Neural crest cell (in vitro differentiated cells): ENCODE results near the gene WNT5B. TPM values are rescaled to one million over a fixed set of nuclear protein-coding genes. Genes with fewer than 3 reads are reported as not detected.

Experiments
- DNase-seq: peaks from one replicate; pipeline ENCODE4 v3.0.0; 2021; ENCODE audit warnings: low read depth, mixed read lengths, low spot score
- H3K27ac Mint-ChIP-seq: one replicate; pipeline ENCODE4 v1.8.0; 2021; ENCODE audit warnings: mild to moderate bottlenecking, mixed read lengths; ENCODE audit not compliant: unreplicated experiment
- H3K27me3 Mint-ChIP-seq: 2 replicates; pipeline ENCODE4 v1.8.0; 2021; ENCODE audit warnings: low read depth, mild to moderate bottlenecking, mixed read lengths
- H3K36me3 Mint-ChIP-seq: 2 replicates; pipeline ENCODE4 v1.8.0; 2021; ENCODE audit warnings: low read depth, mild to moderate bottlenecking, mixed read lengths
- H3K4me1 Mint-ChIP-seq: 2 replicates; pipeline ENCODE4 v1.8.0; 2021; ENCODE audit warnings: mixed read lengths
- H3K4me3 Mint-ChIP-seq: one replicate; pipeline ENCODE4 v1.8.0; 2021; ENCODE audit warnings: mild to moderate bottlenecking, mixed read lengths
- H3K9me3 Mint-ChIP-seq: 2 replicates; pipeline ENCODE4 v1.8.0; 2021; ENCODE audit warnings: mixed read lengths
- CTCF ChIP-seq: fragments of 200-600 bp; sonication (generic); conservative IDR thresholded peaks from 2 replicates; pipeline ENCODE4 v1.5.0; 2021; ENCODE audit warnings: antibody characterized with exemption, mild to moderate bottlenecking
- total RNA-seq: library from RNA; stranded (reverse); gene quantifications from 2 replicates; pipeline ENCODE4 v1.2.1, GENCODE V29; 2021

Gene WNT5B
- total RNA-seq, 1 donor from 2014 or later = 14.2 TPM

GRCh38 chr12:1650260-1650977 is 21.4 kb downstream of the WNT5B start:
- H3K4me3 Mint-ChIP-seq = no peak overlapping the region
- no peak overlapping the region for H3K27ac Mint-ChIP-seq
- no peaks in the 10 kb centered on the region for H3K36me3 Mint-ChIP-seq
- H3K27me3 Mint-ChIP-seq = no peaks in the 10 kb centered on the region
- no peaks in the 10 kb centered on the region for H3K4me1 Mint-ChIP-seq
- no peak for DNase-seq
- TF ChIP-seq CTCF = no peak
- no peaks in the 10 kb centered on the region for H3K9me3 Mint-ChIP-seq

- no peaks in the 10 kb centered on the region for H3K4me1 Mint-ChIP-seq
- H3K4me3 Mint-ChIP-seq = no peak overlapping the region
- TF ChIP-seq CTCF = no peak
- no peaks in the 10 kb centered on the region for H3K9me3 Mint-ChIP-seq
- H3K27me3 Mint-ChIP-seq = peaks cover 2% of the 10 kb centered on the region
- H3K27ac Mint-ChIP-seq = no peak overlapping the region
- H3K36me3 Mint-ChIP-seq = no peaks in the 10 kb centered on the region
- DNase-seq = no peak
Measured at GRCh38 chr12:1650978-1651361, 21.9 kb downstream of the WNT5B start.

GRCh38 chr12:1651946-1652345 is 22.9 kb downstream of the WNT5B start:
- H3K9me3 Mint-ChIP-seq = no peaks in the 10 kb centered on the region
- H3K4me3 Mint-ChIP-seq = no peak overlapping the region
- no peak for TF ChIP-seq CTCF

GRCh38 chr12:1655225-1655788 is 26.3 kb downstream of the WNT5B start:
- H3K27ac Mint-ChIP-seq = no peak overlapping the region
- H3K9me3 Mint-ChIP-seq = no peaks in the 10 kb centered on the region
- peaks cover 10% of the 10 kb centered on the region for H3K4me1 Mint-ChIP-seq
- H3K4me3 Mint-ChIP-seq = no peak overlapping the region
- no peak for TF ChIP-seq CTCF
- no peak for DNase-seq
- H3K27me3 Mint-ChIP-seq = peaks cover 8% of the 10 kb centered on the region
- H3K36me3 Mint-ChIP-seq = no peaks in the 10 kb centered on the region

More at GRCh38 chr12:1651946-1652345, 22.9 kb downstream of the WNT5B start:
- Mint-ChIP-seq H3K4me1 (no peaks in the 10 kb centered on the region), H3K27me3 (peaks cover 2% of the 10 kb centered on the region), H3K36me3 (no peaks in the 10 kb centered on the region), H3K27ac (no peak overlapping the region)
- DNase-seq = no peak

- H3K9me3 Mint-ChIP-seq = no peaks in the 10 kb centered on the region
- H3K4me3 Mint-ChIP-seq = no peak overlapping the region
- peaks cover 15% of the 10 kb centered on the region for H3K4me1 Mint-ChIP-seq
- TF ChIP-seq CTCF = no peak
- no peaks in the 10 kb centered on the region for H3K36me3 Mint-ChIP-seq
- peaks cover 18% of the 10 kb centered on the region for H3K27me3 Mint-ChIP-seq
- no peak overlapping the region for H3K27ac Mint-ChIP-seq
- DNase-seq = no peak
Measured at GRCh38 chr12:1656902-1657301, 27.9 kb downstream of the WNT5B start.
